ENCODE measurements around the gene ERCC6L2.

Gene ERCC6L2

GRCh38 chr9:95927271-95928004 is 51.9 kb downstream of the ERCC6L2 start:
- DNase-seq (ENCODE audit: low spot score): no peak

- no peak for DNase-seq (ENCODE audit: low spot score)
These were observed 54.8 kb downstream of the ERCC6L2 start for GRCh38 chr9:95930277-95930676.

GRCh38 chr9:95935861-95936578 is 60.5 kb downstream of the ERCC6L2 start:
- no peak for DNase-seq (ENCODE audit: low spot score)

GRCh38 chr9:95936579-95937075 is 61.1 kb downstream of the ERCC6L2 start:
- no peak for DNase-seq (ENCODE audit: low spot score)

GRCh38 chr9:95937131-95937530 is 61.6 kb downstream of the ERCC6L2 start:
- no peak for DNase-seq (ENCODE audit: low spot score)

- no peak for DNase-seq (ENCODE audit: low spot score)
These were observed 63.2 kb downstream of the ERCC6L2 start for GRCh38 chr9:95938724-95939123.

- no peak for DNase-seq (ENCODE audit: low spot score)
These were observed 64.0 kb downstream of the ERCC6L2 start for GRCh38 chr9:95939472-95939871.

GRCh38 chr9:95940265-95940664 is 64.8 kb downstream of the ERCC6L2 start:
- no peak for DNase-seq (ENCODE audit: low spot score)

GRCh38 chr9:95942016-95942415 is 66.5 kb downstream of the ERCC6L2 start:
- no peak for DNase-seq (ENCODE audit: low spot score)

- no peak for DNase-seq (ENCODE audit: low spot score)
These were observed 71.6 kb downstream of the ERCC6L2 start for GRCh38 chr9:95947118-95947517.

- no peak for DNase-seq (ENCODE audit: low spot score)
These were observed 77.0 kb downstream of the ERCC6L2 start for GRCh38 chr9:95952471-95952870.

GRCh38 chr9:95953986-95954385 is 78.5 kb downstream of the ERCC6L2 start:
- DNase-seq (ENCODE audit: low spot score): no peak

- no peak for DNase-seq (ENCODE audit: low spot score)
These were observed 79.4 kb downstream of the ERCC6L2 start for GRCh38 chr9:95954940-95955339.

- DNase-seq (ENCODE audit: low spot score): no peak
These were observed 87.4 kb downstream of the ERCC6L2 start for GRCh38 chr9:95962936-95963335.

- DNase-seq (ENCODE audit: low spot score): no peak
These were observed 88.2 kb downstream of the ERCC6L2 start for GRCh38 chr9:95963659-95964058.

- DNase-seq (ENCODE audit: low spot score): no peak
These were observed 90.8 kb downstream of the ERCC6L2 start for GRCh38 chr9:95966306-95966705.

- no peak for DNase-seq (ENCODE audit: low spot score)
These were observed 94.8 kb downstream of the ERCC6L2 start for GRCh38 chr9:95970317-95970716.

- no peak for DNase-seq (ENCODE audit: low spot score)
These were observed 96.3 kb downstream of the ERCC6L2 start for GRCh38 chr9:95971815-95972214.

GRCh38 chr9:95974389-95974788 is 98.9 kb downstream of the ERCC6L2 start:
- no peak for DNase-seq (ENCODE audit: low spot score)

GRCh38 chr9:95977371-95977770 is 101.9 kb downstream of the ERCC6L2 start:
- DNase-seq (ENCODE audit: low spot score): no peak

- no peak for DNase-seq (ENCODE audit: low spot score)
These were observed 102.6 kb downstream of the ERCC6L2 start for GRCh38 chr9:95978106-95978505.

- DNase-seq (ENCODE audit: low spot score): no peak
These were observed 104.0 kb downstream of the ERCC6L2 start for GRCh38 chr9:95979446-95979845.
